ENCODE data around the gene RASL11A.
"Not testable (repeated sequence)": the region's sequence is repeated elsewhere in the genome, so short reads cannot be mapped to it uniquely, and the experiment has no call there.

RASL11A gene, protein sequence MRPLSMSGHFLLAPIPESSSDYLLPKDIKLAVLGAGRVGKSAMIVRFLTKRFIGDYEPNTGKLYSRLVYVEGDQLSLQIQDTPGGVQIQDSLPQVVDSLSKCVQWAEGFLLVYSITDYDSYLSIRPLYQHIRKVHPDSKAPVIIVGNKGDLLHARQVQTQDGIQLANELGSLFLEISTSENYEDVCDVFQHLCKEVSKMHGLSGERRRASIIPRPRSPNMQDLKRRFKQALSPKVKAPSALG

DNA sequence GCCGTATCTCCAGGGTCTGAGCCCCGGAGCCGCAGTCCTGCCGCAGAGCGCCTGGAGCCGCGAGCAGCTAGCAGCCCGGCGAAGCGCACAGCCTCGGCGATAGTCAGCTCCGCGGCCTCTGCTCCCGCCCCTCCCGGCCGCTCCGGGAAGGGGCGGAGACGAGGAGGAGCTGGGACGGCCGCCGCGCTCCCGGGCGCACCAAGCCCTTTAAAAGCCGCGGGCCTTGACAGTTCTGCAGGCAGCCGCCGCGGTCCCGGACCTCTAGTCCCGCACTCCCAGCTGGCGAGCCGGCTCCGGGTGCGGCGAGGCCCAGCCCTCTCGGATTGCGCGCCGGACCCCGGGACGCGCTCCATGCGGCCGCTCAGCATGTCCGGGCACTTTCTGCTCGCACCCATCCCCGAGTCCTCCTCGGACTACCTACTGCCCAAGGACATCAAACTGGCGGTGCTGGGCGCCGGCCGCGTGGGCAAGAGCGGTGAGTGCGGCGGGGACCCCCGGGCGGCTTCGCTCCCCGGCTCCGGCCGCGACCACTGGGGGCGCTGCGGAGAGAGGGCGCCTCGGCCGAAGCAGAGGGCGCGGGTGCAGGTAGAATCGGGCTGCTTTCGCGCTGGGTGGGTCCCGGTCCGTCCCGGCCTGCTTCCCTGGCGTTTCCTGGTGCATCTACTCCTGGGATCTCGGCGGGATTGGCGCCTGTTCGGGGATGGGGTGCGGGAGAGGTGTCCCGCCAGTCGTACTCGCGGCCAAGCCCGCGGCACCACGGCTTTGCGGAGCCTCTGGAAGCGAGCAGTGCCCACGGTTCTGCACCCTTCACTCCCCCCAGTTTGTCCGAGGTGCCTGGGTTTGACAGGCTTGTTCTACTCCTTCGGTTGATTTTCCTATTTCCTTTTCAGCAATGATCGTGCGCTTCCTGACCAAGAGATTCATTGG is at the start of gene RASL11A:
Gene RASL11A, plus strand, starts transcription at position 237 of the 927 bp plus-strand sequence. Its CDS starts 115 bp downstream, at position 352.
- H3K4me3 ChIP-seq (ENCODE audit: low read length), result peak within 1 kb of the TSS; percentile 69
- peak within 1 kb of the TSS; percentile 90 for H2AFZ ChIP-seq (ENCODE audit: low read length)
- TF ChIP-seq, protein P1, sequence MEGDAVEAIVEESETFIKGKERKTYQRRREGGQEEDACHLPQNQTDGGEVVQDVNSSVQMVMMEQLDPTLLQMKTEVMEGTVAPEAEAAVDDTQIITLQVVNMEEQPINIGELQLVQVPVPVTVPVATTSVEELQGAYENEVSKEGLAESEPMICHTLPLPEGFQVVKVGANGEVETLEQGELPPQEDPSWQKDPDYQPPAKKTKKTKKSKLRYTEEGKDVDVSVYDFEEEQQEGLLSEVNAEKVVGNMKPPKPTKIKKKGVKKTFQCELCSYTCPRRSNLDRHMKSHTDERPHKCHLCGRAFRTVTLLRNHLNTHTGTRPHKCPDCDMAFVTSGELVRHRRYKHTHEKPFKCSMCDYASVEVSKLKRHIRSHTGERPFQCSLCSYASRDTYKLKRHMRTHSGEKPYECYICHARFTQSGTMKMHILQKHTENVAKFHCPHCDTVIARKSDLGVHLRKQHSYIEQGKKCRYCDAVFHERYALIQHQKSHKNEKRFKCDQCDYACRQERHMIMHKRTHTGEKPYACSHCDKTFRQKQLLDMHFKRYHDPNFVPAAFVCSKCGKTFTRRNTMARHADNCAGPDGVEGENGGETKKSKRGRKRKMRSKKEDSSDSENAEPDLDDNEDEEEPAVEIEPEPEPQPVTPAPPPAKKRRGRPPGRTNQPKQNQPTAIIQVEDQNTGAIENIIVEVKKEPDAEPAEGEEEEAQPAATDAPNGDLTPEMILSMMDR (IDR thresholded peaks at IDR 0.05; ENCODE audit: low read length), result peak; percentile 62
- TF ChIP-seq EZH2 (optimal IDR thresholded peaks at IDR 0.05; ENCODE audit: low read depth, low read length) (no peak), EZH2phosphoT487 (IDR thresholded peaks at IDR 0.05; ENCODE audit: low read length) (no peak)
- no peaks in the 10 kb centered on the region for H4K20me1 ChIP-seq (ENCODE audit: insufficient read depth, low read length)
- H3K27ac ChIP-seq (ENCODE audit: low read length), result no peak within 1 kb of the TSS
- no peaks in the 10 kb centered on the region for H3K9me3 ChIP-seq (replicated peaks; ENCODE audit: insufficient read depth, low read length)
- DNase-seq, result peak; percentile 68
- no peaks in the 10 kb centered on the region for H3K27me3 ChIP-seq (replicated peaks; ENCODE audit: insufficient read depth, low read length)
- no peaks in the 10 kb centered on the region for H3K9me2 ChIP-seq (replicated peaks; ENCODE audit: insufficient read depth, low read length)
- no peaks in the 10 kb centered on the region for H3K36me3 ChIP-seq (replicated peaks; ENCODE audit: insufficient read depth, low read length)
- no peaks in the 10 kb centered on the region for H3K4me1 ChIP-seq (ENCODE audit: low read length)
- H3K9ac ChIP-seq (ENCODE audit: low read length), result peak within 1 kb of the TSS; percentile 51; the same call in 1 of the 2 replicates
- peak within 1 kb of the TSS; percentile 87 for H3K4me2 ChIP-seq (ENCODE audit: low read depth, low read length)
- no peaks in the 10 kb centered on the region for H3F3A ChIP-seq (ENCODE audit: insufficient read depth, low read length)
- no peaks in the 10 kb centered on the region for H3K79me2 ChIP-seq (ENCODE audit: low read length)

DNA sequence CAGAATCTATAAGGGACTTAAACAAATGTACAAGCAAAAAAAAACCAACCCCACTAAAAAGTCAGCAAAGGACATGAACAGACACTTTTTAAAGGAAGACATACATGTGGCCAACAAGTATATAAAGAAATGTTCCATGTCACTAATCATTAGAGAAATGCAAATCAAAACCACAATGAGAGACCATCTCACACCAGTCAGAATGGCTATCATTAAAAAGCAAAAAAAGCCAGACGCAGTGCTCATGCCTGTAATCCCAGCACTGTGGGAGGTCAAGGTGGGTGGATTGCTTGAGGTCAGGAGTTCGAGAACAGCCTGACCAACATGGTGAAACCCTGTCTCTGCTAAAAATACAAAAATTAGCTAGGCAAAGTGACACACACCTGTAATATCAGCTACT is 48.5 kb upstream of the RASL11A start:
- H3K27me3 ChIP-seq (replicated peaks; ENCODE audit: insufficient read depth, low read length); H3K4me2 ChIP-seq (ENCODE audit: low read depth, low read length); H3K9me2 ChIP-seq (replicated peaks; ENCODE audit: insufficient read depth, low read length); H3K9me3 ChIP-seq (replicated peaks; ENCODE audit: insufficient read depth, low read length); H3K36me3 ChIP-seq (replicated peaks; ENCODE audit: insufficient read depth, low read length); H3K4me1 ChIP-seq (ENCODE audit: low read length); DNase-seq; H2AFZ ChIP-seq (ENCODE audit: low read length); H3K79me2 ChIP-seq (ENCODE audit: low read length); H3F3A ChIP-seq (ENCODE audit: insufficient read depth, low read length); H4K20me1 ChIP-seq (ENCODE audit: insufficient read depth, low read length); H3K4me3 ChIP-seq (ENCODE audit: low read length); H3K9ac ChIP-seq (ENCODE audit: low read length); H3K27ac ChIP-seq (ENCODE audit: low read length): not testable (repeated sequence)

DNA sequence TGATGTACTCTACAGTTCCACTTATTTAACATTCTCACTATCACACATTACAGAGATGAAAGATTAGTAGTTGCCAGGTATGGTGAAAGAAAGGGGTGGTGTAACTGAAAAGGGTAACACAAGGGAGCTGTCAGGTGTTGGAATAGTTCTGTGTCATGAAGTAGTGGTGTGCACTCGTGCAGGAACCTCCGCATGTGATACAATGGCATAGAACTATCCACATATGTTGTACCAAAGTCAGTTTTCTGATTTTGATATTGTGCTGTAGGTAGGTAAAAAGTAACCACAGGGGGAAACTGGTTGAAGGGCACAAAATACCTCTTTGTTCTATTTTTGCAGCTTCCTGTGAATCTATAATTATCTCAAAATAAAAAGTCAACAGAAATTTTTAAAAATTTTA is 43.6 kb upstream of the RASL11A start:
- no peaks in the 10 kb centered on the region for H3K79me2 ChIP-seq (ENCODE audit: low read length)
- no peak overlapping the region for H3K9ac ChIP-seq (ENCODE audit: low read length)
- no peaks in the 10 kb centered on the region for H3K4me1 ChIP-seq (ENCODE audit: low read length)
- peak; percentile 7 for DNase-seq
- H3F3A ChIP-seq (ENCODE audit: insufficient read depth, low read length), result no peaks in the 10 kb centered on the region
- no peaks in the 10 kb centered on the region for H3K36me3 ChIP-seq (replicated peaks; ENCODE audit: insufficient read depth, low read length)
- H3K27me3 ChIP-seq (replicated peaks; ENCODE audit: insufficient read depth, low read length), result no peaks in the 10 kb centered on the region
- H4K20me1 ChIP-seq (ENCODE audit: insufficient read depth, low read length), result no peaks in the 10 kb centered on the region
- H3K4me2 ChIP-seq (ENCODE audit: low read depth, low read length), result no peak overlapping the region
- TF ChIP-seq EZH2 (optimal IDR thresholded peaks at IDR 0.05; ENCODE audit: low read depth, low read length), result no peak
- TF ChIP-seq EZH2phosphoT487 (IDR thresholded peaks at IDR 0.05; ENCODE audit: low read length), result no peak
- TF ChIP-seq, protein P1 (IDR thresholded peaks at IDR 0.05; ENCODE audit: low read length), result no peak
- no peaks in the 10 kb centered on the region for H3K9me2 ChIP-seq (replicated peaks; ENCODE audit: insufficient read depth, low read length)
- no peak overlapping the region for H2AFZ ChIP-seq (ENCODE audit: low read length)
- no peaks in the 10 kb centered on the region for H3K9me3 ChIP-seq (replicated peaks; ENCODE audit: insufficient read depth, low read length)
- H3K27ac ChIP-seq (ENCODE audit: low read length), result no peak overlapping the region
- no peak overlapping the region for H3K4me3 ChIP-seq (ENCODE audit: low read length)
